ENCODE results near the gene DCTN1. TPM values are rescaled to one million over a fixed set of nuclear protein-coding genes. Genes with fewer than 3 reads are reported as not detected.

Gene DCTN1
- total RNA-seq = 93.1 and 96.3 TPM in 2 replicates

- DNase-seq (ENCODE audit: low read depth) = no peak
- TF ChIP-seq CTCF (conservative IDR thresholded peaks at IDR 0.05; ENCODE audit: low read depth, low read length) = no peak
- H3K4me3 ChIP-seq (ENCODE audit: low read depth, low read length) = peak within 1 kb of the TSS; percentile 47
Observed at GRCh38 chr2:74379851-74380789, at the start of gene DCTN1. DCTN1 (minus strand) TSS chr2:74380311; CDS start chr2:74380037, 274 bp downstream.

GRCh38 chr2:74428675-74429074 is 48.6 kb upstream of the DCTN1 start:
- H3K4me3 ChIP-seq (ENCODE audit: low read depth, low read length) = no peak overlapping the region
- no peak for TF ChIP-seq CTCF (conservative IDR thresholded peaks at IDR 0.05; ENCODE audit: low read depth, low read length)
- no peak for DNase-seq (ENCODE audit: low read depth)

- no peak for TF ChIP-seq CTCF (conservative IDR thresholded peaks at IDR 0.05; ENCODE audit: low read depth, low read length)
- no peak for DNase-seq (ENCODE audit: low read depth)
- no peak overlapping the region for H3K4me3 ChIP-seq (ENCODE audit: low read depth, low read length)
Observed at GRCh38 chr2:74427551-74427950, 47.4 kb upstream of the DCTN1 start.

GRCh38 chr2:74426181-74426758 is 46.2 kb upstream of the DCTN1 start:
- no peak for DNase-seq (ENCODE audit: low read depth)
- H3K4me3 ChIP-seq (ENCODE audit: low read depth, low read length) = no peak overlapping the region
- TF ChIP-seq CTCF (conservative IDR thresholded peaks at IDR 0.05; ENCODE audit: low read depth, low read length) = no peak

GRCh38 chr2:74425523-74425922 is 45.4 kb upstream of the DCTN1 start:
- DNase-seq (ENCODE audit: low read depth) = no peak
- no peak for TF ChIP-seq CTCF (conservative IDR thresholded peaks at IDR 0.05; ENCODE audit: low read depth, low read length)
- no peak overlapping the region for H3K4me3 ChIP-seq (ENCODE audit: low read depth, low read length)

- no peak overlapping the region for H3K4me3 ChIP-seq (ENCODE audit: low read depth, low read length)
- no peak for TF ChIP-seq CTCF (conservative IDR thresholded peaks at IDR 0.05; ENCODE audit: low read depth, low read length)
- DNase-seq (ENCODE audit: low read depth) = no peak
Observed at GRCh38 chr2:74424995-74425406, 44.9 kb upstream of the DCTN1 start.
